Measurements from ENCODE around the gene PTPRN2.

GRCh38 chr7:158096582-158096981 is 491.0 kb downstream of the PTPRN2 start:
- no peak for TF ChIP-seq CTCF (IDR thresholded peaks at IDR 0.05 in 2 of 3, conservative IDR thresholded peaks at IDR 0.05 in 1 of 3; ENCODE audit: borderline replicate concordance in 1 of 3, insufficient read depth in 1 of 3, low read depth in 2 of 3, low read length in 2 of 3)
- TF ChIP-seq TCF7L2 (IDR thresholded peaks at IDR 0.05; ENCODE audit: borderline replicate concordance, extremely low read depth, insufficient read depth, insufficient read length) = no peak
- no peak for TF ChIP-seq ZFX (IDR thresholded peaks at IDR 0.05)
- TF ChIP-seq EZH2 (IDR thresholded peaks at IDR 0.05) = no peak
- no peak for TF ChIP-seq MAX (IDR thresholded peaks at IDR 0.05)
- TF ChIP-seq POLR2AphosphoS5 (IDR thresholded peaks at IDR 0.05; ENCODE audit: low read depth, low read length) = no peak
